Ishikawa (cell line): ENCODE data around the gene PLEKHA6.

Experiments
- CEBPB ChIP-seq: IDR thresholded peaks from 2 replicates; pipeline ENCODE4 v1.6.1; 2012
- CREB1 ChIP-seq: IDR thresholded peaks from 2 replicates; pipeline ENCODE4 v1.6.1; 2012; ENCODE audit warnings: low read depth
- EGR1 ChIP-seq: IDR thresholded peaks from 2 replicates; pipeline ENCODE4 v1.6.1; 2012
- EP300 ChIP-seq: IDR thresholded peaks from 2 replicates; pipeline ENCODE4 v1.6.1; 2012; ENCODE audit warnings: borderline replicate concordance
- FOXM1 ChIP-seq: IDR thresholded peaks from 2 replicates; pipeline ENCODE4 v1.6.1; 2012; ENCODE audit warnings: low read depth, borderline replicate concordance
- MAX ChIP-seq: IDR thresholded peaks from 2 replicates; pipeline ENCODE4 v1.6.1; 2012
- NFIC ChIP-seq: IDR thresholded peaks from 2 replicates; pipeline ENCODE4 v1.6.1; 2012
- RAD21 ChIP-seq: IDR thresholded peaks from 2 replicates; pipeline ENCODE4 v1.6.1; 2012; ENCODE audit warnings: low read depth
- REST ChIP-seq: IDR thresholded peaks from 2 replicates; pipeline ENCODE4 v1.6.1; 2012; ENCODE audit warnings: low read depth, mild to moderate bottlenecking
- TAF1 ChIP-seq: IDR thresholded peaks from 2 replicates; pipeline ENCODE4 v1.6.1; 2012; ENCODE audit warnings: low read depth, mild to moderate bottlenecking
- TCF12 ChIP-seq: IDR thresholded peaks from 2 replicates; pipeline ENCODE4 v1.6.1; 2012; ENCODE audit warnings: low read depth
- TEAD4 ChIP-seq: IDR thresholded peaks from 2 replicates; pipeline ENCODE4 v1.6.1; 2012
- YY1 ChIP-seq: IDR thresholded peaks from 2 replicates; pipeline ENCODE4 v1.6.1; 2012; ENCODE audit warnings: low read depth
- ZBTB7A ChIP-seq: IDR thresholded peaks from 2 replicates; pipeline ENCODE4 v1.6.1; 2012; ENCODE audit warnings: low read depth
- TF ChIP-seq, protein P1 (sequence below): IDR thresholded peaks from 2 replicates; pipeline ENCODE4 v1.6.1; 2012

PLEKHA6 gene

DNA sequence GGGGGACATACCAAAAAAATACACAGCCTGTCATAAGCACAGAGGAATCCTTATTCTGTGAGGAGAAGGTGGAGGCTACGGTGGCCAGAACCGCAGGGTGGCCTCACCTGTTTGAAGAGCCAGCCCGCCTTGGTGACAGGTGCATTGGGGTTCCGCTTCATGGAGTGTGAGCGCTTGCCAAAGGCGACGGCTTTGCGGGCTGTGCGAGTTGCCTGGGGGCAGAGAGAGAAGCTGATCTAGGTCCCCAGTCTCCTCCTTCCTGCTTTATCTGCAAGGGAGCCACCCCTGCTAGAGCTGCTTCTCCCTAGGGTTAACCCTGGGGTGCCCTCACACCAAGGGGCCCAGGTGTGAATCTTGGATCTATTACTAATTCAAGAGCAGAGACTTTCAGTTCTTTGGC lies 91.6 kb downstream of the PLEKHA6 start:
- TF ChIP-seq NFIC (no peak), TAF1 (no peak), CREB1 (no peak), TEAD4 (no peak), FOXM1 (no peak), CEBPB (no peak), MAX (no peak), TCF12 (no peak), EP300 (no peak), REST (no peak), ZBTB7A (no peak), RAD21 (no peak), YY1 (no peak), EGR1 (no peak)
- TF ChIP-seq, protein P1, sequence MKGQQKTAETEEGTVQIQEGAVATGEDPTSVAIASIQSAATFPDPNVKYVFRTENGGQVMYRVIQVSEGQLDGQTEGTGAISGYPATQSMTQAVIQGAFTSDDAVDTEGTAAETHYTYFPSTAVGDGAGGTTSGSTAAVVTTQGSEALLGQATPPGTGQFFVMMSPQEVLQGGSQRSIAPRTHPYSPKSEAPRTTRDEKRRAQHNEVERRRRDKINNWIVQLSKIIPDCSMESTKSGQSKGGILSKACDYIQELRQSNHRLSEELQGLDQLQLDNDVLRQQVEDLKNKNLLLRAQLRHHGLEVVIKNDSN = no peak

DNA sequence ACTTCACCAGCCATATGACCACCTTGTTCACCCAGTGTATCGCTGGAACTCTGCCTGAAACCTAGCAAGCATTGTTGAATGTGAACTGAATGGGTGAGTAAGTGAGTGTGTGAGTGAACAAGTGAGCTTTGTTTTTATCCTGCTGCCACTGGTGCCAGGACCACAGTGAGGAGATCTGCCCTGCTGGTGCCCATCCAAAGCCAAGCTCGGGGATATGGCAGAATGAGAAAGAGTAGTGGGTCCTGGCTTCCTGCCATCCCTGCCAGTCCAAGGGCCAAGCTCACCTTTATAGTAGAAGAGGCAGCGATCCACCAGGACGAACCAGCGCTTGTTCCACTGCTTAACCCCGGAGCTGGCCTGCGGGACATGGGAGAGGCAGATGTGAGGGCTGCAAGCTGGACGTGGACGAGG lies 92.5 kb downstream of the PLEKHA6 start:
- TF ChIP-seq TEAD4 (no peak), MAX (no peak), CREB1 (no peak), FOXM1 (no peak), REST (no peak), NFIC (no peak), CEBPB (no peak), RAD21 (no peak), TCF12 (no peak), YY1 (no peak), EP300 (no peak), ZBTB7A (no peak), TAF1 (no peak), EGR1 (no peak)
- TF ChIP-seq, protein P1 = no peak

DNA sequence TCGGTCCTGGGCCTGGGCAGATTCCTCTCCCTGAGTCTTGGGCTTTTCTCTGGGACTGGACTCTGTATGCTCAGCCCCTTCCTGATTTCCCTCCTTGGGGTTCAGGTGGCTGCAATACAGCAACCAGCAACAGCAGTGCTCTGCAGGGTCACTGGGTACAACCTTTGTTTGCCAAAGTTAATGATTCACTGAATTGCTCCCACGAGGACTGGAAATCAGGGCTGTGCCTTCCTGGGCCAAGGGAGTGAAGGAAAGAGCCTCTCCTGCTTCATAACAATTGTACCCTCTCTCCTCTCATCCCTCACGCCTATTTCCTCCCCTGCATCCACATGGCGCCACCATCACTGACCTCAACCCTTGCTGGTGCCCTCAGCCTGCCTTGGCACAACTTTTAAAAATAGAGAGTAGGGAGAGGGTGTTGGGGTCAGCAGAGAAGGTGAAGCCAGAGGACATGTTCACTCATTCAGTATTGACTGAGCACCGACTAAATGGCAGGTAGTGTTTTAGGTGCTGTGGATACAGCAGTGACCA lies 93.2 kb downstream of the PLEKHA6 start:
- no peak for TF ChIP-seq FOXM1

- TF ChIP-seq NFIC (no peak), EGR1 (no peak), FOXM1 (no peak), REST (no peak), TAF1 (no peak), YY1 (no peak), ZBTB7A (no peak), CREB1 (no peak), EP300 (no peak), TCF12 (no peak), TEAD4 (no peak), RAD21 (no peak), MAX (no peak), CEBPB (no peak)
- TF ChIP-seq, protein P1 = no peak
Measured at GRCh38 chr1:204265665-204266064, 94.1 kb downstream of the PLEKHA6 start.
